ENCODE measurements around the gene GALC. TPM values are rescaled to one million over a fixed set of nuclear protein-coding genes. Genes with fewer than 3 reads are reported as not detected.

Gene GALC
- polyA plus RNA-seq, 1 experiment: 8.2 TPM

DNA sequence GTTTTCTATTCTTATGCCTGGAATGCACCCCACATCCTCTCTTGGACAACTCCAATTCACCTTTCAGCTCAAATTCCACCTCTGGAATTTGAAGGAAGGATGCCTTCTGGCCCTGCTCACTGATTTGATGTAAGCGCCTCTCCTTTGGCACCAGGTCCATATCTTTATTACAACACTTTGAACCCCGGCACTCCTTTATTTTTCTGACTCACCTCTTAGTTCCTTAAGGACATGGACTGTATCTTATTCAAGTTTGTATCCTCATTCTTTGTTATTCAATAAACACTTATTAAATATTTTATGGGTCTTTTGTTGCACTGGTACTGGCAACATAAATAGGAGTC is 3.1 kb downstream of the GALC start:
- TF ChIP-seq, protein P1, sequence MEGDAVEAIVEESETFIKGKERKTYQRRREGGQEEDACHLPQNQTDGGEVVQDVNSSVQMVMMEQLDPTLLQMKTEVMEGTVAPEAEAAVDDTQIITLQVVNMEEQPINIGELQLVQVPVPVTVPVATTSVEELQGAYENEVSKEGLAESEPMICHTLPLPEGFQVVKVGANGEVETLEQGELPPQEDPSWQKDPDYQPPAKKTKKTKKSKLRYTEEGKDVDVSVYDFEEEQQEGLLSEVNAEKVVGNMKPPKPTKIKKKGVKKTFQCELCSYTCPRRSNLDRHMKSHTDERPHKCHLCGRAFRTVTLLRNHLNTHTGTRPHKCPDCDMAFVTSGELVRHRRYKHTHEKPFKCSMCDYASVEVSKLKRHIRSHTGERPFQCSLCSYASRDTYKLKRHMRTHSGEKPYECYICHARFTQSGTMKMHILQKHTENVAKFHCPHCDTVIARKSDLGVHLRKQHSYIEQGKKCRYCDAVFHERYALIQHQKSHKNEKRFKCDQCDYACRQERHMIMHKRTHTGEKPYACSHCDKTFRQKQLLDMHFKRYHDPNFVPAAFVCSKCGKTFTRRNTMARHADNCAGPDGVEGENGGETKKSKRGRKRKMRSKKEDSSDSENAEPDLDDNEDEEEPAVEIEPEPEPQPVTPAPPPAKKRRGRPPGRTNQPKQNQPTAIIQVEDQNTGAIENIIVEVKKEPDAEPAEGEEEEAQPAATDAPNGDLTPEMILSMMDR (IDR thresholded peaks at IDR 0.05; ENCODE audit: insufficient read depth, low read depth, low read length): no peak
- CTCF ChIA-PET: no interaction called here

DNA sequence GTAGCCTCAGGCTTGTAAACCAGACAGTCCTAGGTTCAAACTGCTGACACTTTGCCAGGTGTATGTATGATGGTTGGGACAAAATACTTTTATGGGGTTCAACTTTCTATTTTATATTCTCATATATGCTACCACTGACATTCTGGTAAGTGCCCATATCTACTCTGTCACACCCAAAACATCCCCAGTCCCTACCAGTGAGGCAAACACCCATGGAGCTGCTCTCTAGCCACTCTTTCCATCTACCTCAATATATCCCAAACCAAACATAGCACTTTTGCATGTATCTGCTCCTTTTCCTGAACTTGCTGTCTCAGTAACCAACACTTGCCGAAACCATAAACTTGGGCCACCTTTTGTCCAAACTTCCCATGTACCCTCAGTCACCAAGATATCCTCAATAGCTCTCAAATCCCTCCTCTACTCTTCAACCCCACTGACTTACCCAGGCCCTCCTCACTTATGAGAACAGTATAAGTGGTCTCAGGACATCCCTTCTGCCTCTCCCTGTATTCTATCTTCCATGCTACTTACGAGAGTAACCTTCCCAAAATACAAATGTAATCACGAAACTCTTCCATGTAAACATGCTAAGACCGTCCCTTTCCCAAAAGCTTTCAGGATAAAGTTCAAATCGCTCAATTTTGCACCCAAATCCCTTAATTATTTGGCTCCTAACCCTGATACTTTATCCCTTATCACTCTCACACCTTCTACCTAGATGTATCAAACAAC is 3.6 kb downstream of the GALC start:
- POLR2A ChIA-PET: no interaction called here
- TF ChIP-seq, protein P1 (IDR thresholded peaks at IDR 0.05; ENCODE audit: insufficient read depth, low read depth, low read length): no peak
- no peak for DNase-seq (ENCODE audit: low read depth)
- CTCF ChIA-PET: no interaction called here
- no peak overlapping the region for H3K4me3 ChIP-seq (ENCODE audit: low read depth, low read length)
- no peaks in the 10 kb centered on the region for H3K27me3 ChIP-seq (ENCODE audit: control insufficient read depth, insufficient read depth, low read length)
- H3K36me3 ChIP-seq (ENCODE audit: control insufficient read depth, insufficient read depth, low read length): no peaks in the 10 kb centered on the region

More for the DNA sequence above, 3.1 kb downstream of the GALC start:
- POLR2A ChIA-PET: no interaction called here
- Histone ChIP-seq H3K27me3 (ENCODE audit: control insufficient read depth, insufficient read depth, low read length) (no peaks in the 10 kb centered on the region), H3K4me3 (ENCODE audit: low read depth, low read length) (no peak overlapping the region), H3K36me3 (ENCODE audit: control insufficient read depth, insufficient read depth, low read length) (no peaks in the 10 kb centered on the region)
- DNase-seq (ENCODE audit: low read depth): no peak

DNA sequence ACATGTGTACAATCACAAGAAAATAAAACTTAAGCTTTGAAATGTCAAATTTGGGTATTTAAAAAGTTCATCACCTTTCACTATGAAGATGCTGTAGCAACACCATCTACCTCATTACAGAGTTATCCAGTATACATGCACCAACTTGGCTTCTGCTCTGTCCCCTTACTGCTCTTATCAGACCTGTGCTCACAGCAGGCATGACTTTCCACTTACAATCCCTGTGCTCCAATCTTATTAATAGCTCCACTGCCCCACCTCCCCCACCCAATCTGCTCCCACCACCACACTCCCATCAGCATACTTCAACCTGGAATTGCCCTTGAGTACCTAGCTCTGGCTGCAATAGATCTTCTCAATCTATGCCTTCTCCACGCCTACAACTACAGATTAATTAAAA is 13.3 kb downstream of the GALC start:
- ChIA-PET POLR2A (no interaction called here), CTCF (interaction anchor here (0.6 kb wide), 1 partner anchor 820 kb away, joined by 5 read pairs; no protein-coding TSS in a partner anchor)
- TF ChIP-seq, protein P1 (IDR thresholded peaks at IDR 0.05; ENCODE audit: insufficient read depth, low read depth, low read length): no peak
- H3K4me3 ChIP-seq (ENCODE audit: low read depth, low read length): no peak overlapping the region
- no peaks in the 10 kb centered on the region for H3K27me3 ChIP-seq (ENCODE audit: control insufficient read depth, insufficient read depth, low read length)
- DNase-seq (ENCODE audit: low read depth): no peak
- H3K36me3 ChIP-seq (ENCODE audit: control insufficient read depth, insufficient read depth, low read length): no peaks in the 10 kb centered on the region

DNA sequence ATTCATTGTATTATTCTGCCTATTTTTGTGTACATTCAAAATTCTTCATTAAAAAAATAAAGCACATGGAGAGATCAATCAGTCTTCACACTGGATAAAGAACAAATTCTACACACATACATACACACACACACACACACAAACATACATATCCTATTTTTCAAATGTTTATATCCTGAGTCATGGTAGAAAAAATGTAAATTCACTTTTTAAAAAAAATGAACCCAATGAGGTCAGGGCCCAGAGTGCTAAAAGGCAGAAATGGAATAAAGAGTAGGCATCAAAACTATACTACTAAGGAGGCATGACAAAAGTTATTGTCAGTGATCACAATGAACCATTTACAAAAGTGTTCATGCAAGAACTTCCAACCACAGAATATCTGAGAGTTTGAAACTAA is 17.3 kb downstream of the GALC start:
- CTCF ChIA-PET: no interaction called here
- Histone ChIP-seq H3K36me3 (ENCODE audit: control insufficient read depth, insufficient read depth, low read length) (no peaks in the 10 kb centered on the region), H3K27me3 (ENCODE audit: control insufficient read depth, insufficient read depth, low read length) (no peaks in the 10 kb centered on the region), H3K4me3 (ENCODE audit: low read depth, low read length) (no peak overlapping the region)
- TF ChIP-seq, protein P1 (IDR thresholded peaks at IDR 0.05; ENCODE audit: insufficient read depth, low read depth, low read length): no peak
- DNase-seq (ENCODE audit: low read depth): no peak
- POLR2A ChIA-PET: no interaction called here

DNA sequence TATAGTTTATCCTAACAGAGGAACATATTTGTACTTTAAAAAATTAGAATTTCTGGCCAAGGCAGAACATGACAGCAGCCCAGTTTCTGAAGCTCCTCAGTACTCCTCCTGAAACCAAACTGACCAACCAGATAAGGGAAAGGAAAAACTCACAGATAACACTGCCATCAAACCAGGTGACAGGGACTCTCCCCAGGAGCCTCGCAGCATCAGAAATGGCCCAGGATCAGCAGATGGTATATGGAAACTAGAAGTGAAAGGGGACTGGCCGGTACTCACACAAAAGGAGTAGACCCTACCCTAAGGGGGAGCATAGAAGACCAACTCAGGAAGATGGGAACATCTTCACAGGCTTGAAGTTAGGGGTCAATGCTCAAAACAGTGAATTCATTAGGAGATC is 22.0 kb downstream of the GALC start:
- POLR2A ChIA-PET: no interaction called here
- CTCF ChIA-PET: no interaction called here
- TF ChIP-seq, protein P1 (IDR thresholded peaks at IDR 0.05; ENCODE audit: insufficient read depth, low read depth, low read length): no peak
- Histone ChIP-seq H3K36me3 (ENCODE audit: control insufficient read depth, insufficient read depth, low read length) (no peaks in the 10 kb centered on the region), H3K27me3 (ENCODE audit: control insufficient read depth, insufficient read depth, low read length) (no peaks in the 10 kb centered on the region), H3K4me3 (ENCODE audit: low read depth, low read length) (no peak overlapping the region)
- DNase-seq (ENCODE audit: low read depth): no peak

All from BJ (cell line).